GM19372 (cell line): ENCODE data around the gene DDX52.

ENCODE experiments used
- ATAC-seq: cut with Tn5 transposase; IDR thresholded peaks from one replicate; pipeline ENCODE4 v1.9.1; 2021; ENCODE audit warnings: mild to moderate bottlenecking, low read depth, moderate library complexity; ENCODE audit not compliant: unreplicated experiment

The DDX52 gene

GRCh38 chr17:37598145-37598544, 45.1 kb downstream of the DDX52 start:
- ATAC-seq = no peak

DNA sequence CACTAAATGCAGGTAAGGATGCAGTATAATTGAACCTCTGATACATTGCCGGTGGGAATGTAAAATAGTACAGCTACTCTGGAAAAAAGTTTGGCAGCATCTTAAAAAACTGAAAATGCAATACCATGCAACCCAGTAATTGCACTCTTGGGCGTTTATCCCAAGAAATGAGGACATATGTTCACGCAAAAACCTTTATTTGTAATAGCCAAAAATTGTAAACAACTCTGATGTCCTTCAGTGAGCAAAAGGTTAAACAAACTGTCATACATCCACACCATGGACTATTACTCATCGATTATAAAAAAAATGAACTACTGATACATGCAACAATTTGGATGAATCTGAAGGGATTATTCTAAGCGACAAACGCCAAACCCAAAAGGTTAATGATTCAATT, 51.0 kb downstream of the DDX52 start:
- no peak for ATAC-seq

DNA sequence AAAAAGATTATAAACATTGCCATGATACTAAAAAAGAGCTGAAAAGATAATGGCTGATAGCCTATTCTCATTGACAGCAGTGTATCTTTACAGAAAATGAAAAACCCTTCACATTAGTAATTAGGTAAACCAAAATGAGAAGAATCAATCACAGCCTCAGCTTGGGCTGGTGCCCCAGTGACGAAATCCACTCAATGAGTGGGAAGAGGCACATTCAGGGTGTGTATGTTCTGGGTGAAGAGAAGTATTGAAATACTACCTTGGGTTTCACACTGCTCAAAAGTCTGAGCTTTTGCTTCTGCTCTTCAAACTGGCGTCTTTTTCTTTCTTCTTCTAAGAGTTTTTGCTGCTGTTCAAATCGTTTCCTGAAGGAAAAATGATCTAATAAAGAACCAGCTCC, 58.2 kb downstream of the DDX52 start:
- ATAC-seq = no peak

DNA sequence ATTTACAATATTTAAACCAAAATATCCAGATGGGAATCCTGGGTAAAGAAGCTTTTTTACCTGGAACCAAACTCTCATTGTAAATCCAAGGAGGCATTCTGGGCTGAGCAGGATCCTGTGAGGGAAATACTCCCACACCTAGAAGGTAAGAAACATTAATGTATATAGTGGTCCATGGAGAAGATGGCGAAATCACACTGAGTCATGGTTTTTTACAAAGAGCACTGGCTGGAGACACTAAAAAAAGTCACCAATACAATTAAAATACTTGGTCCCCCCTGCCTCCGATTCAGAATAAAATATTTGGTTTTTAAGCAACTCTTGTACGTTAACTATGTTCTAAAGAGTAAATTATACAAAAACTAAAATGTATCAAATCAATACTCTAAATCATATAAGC, 67.0 kb downstream of the DDX52 start:
- ATAC-seq = no peak

DNA sequence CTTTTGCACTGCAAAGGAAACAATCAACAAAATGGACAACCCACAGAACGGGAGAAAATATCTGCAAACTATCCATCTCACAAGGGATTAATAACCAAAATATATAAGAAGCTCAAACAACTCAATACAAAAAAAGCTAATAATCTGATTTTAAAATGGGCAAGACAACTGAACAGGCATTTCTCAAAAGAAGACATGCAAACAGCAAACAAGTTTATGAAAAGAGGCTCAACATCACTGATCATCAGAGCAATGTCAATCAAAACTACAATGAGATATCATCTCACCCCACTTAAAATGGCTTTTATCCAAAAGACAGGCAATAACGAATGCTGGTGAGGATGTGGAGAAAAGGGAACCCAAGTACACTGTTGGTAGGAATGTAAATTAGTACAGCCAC, 68.8 kb downstream of the DDX52 start:
- ATAC-seq = no peak

DNA sequence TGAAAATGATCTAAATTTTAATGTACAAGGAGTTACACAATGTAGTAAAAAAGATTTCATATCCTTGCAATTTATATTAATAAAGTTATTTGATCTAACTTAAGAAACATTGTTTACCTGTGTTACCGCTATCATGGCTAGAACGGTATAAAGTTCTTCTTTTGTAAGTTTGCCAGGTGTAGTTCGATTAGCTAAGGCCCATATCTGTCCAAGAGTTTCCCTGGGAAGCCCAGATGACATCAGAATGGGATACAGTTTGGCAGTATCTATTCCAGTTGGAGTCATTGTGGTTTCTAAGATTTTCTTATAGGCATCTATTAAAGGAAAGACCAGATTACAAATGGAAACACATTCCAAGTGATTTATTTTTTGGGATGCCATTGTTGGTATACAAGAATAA, 71.6 kb downstream of the DDX52 start:
- ATAC-seq = no peak

- no peak for ATAC-seq
These were observed 72.6 kb downstream of the DDX52 start for GRCh38 chr17:37570527-37571093.

GRCh38 chr17:37568350-37569053, 74.7 kb downstream of the DDX52 start:
- ATAC-seq = no peak

DNA sequence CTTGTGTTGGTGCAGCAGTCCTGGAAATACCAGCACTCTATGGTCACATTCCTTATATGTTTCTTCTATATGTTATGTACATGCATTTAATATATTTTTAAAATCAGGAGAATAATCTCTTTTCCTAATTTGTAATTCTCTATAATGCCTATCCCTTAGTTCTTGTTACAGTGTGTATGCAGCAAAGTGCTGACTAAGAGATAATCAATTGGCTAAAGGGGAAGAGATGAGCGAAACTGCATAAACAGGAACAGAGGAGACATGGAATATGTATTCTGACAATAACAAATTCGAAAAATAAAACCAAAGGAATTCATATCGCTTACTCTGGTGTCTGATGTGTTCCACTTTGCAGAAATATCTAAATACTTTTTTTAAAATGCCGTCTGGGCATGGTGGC, 75.7 kb downstream of the DDX52 start:
- no peak for ATAC-seq

DNA sequence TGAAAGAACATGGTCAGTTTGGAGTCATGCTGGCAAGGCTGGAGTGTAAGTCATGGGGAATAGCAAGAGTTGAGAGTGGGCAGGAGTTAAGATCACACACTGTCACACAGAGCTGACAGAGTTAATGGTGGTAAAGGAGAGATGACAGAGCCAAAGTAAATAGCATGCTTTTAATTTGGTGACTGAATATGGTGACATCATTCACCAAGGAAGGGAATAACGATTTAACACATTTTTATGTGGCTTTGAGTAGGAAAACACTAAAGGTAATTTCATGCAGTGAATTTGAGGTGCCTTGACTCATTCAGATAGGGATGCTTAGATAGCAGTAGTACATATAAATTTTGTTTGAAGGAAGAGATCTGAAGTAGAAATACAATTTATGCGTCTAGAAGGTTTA, 76.1 kb downstream of the DDX52 start:
- no peak for ATAC-seq

GRCh38 chr17:37564252-37564651, 79.0 kb downstream of the DDX52 start:
- no peak for ATAC-seq

- no peak for ATAC-seq
These were observed 81.1 kb downstream of the DDX52 start for GRCh38 chr17:37562016-37562745.
